Progenitor cell of endocrine pancreas (in vitro differentiated cells): Measurements from ENCODE around the gene GPR62. TPM values are rescaled to one million over a fixed set of nuclear protein-coding genes. Genes with fewer than 3 reads are reported as not detected.
A peak's percentile ranks its signal among the peaks of the same experiment; 100 is the strongest.

Experiments used
- DNase-seq: peaks from one replicate; pipeline ENCODE4 v3.0.0; 2021; ENCODE audit warnings: low spot score; ENCODE audit not compliant: unreplicated experiment
- H3K27ac Mint-ChIP-seq: 2 replicates; pipeline ENCODE4 v1.8.0; 2021; ENCODE audit warnings: mild to moderate bottlenecking, moderate library complexity, mixed read lengths
- H3K27me3 Mint-ChIP-seq: 2 replicates; pipeline ENCODE4 v1.8.0; 2021; ENCODE audit warnings: mixed read lengths
- H3K36me3 Mint-ChIP-seq: 2 replicates; pipeline ENCODE4 v1.8.0; 2022; ENCODE audit warnings: mixed read lengths; ENCODE audit not compliant: insufficient read depth
- H3K4me1 Mint-ChIP-seq: 2 replicates; pipeline ENCODE4 v1.8.0; 2021; ENCODE audit warnings: low read depth, mixed read lengths
- H3K4me3 Mint-ChIP-seq: 2 replicates; pipeline ENCODE4 v1.8.0; 2021; ENCODE audit warnings: low read depth, mild to moderate bottlenecking, moderate library complexity, mixed read lengths
- H3K9me3 Mint-ChIP-seq: 2 replicates; pipeline ENCODE4 v1.8.0; 2021; ENCODE audit warnings: low read depth, mixed read lengths
- CTCF ChIP-seq: fragments of 200-600 bp; sonication (generic); IDR thresholded peaks from one replicate; pipeline ENCODE4 v1.5.0; 2021; ENCODE audit warnings: antibody characterized with exemption, mild to moderate bottlenecking; ENCODE audit not compliant: unreplicated experiment
- total RNA-seq: library from RNA; stranded (reverse); gene quantifications from 2 replicates; pipeline ENCODE4 v1.2.1, GENCODE V29; 2021

The GPR62 gene
- total RNA-seq, 1 donor from 2014 or later = 0.12 TPM

- peaks cover 12% of the 10 kb centered on the region for H3K27me3 Mint-ChIP-seq
- H3K4me3 Mint-ChIP-seq = no peak overlapping the region
- peaks cover 19% of the 10 kb centered on the region for H3K4me1 Mint-ChIP-seq
- H3K27ac Mint-ChIP-seq = peak overlapping the region; percentile 50
- peaks cover 11% of the 10 kb centered on the region for H3K36me3 Mint-ChIP-seq
- H3K9me3 Mint-ChIP-seq = no peaks in the 10 kb centered on the region
- no peak for DNase-seq
- TF ChIP-seq CTCF = no peak
These were observed 42.9 kb downstream of the GPR62 start for GRCh38 chr3:51997935-51998596.

- Mint-ChIP-seq H3K4me1 (peaks cover 17% of the 10 kb centered on the region), H3K27ac (no peak overlapping the region), H3K36me3 (peaks cover 9% of the 10 kb centered on the region), H3K4me3 (no peak overlapping the region), H3K27me3 (peaks cover 19% of the 10 kb centered on the region), H3K9me3 (no peaks in the 10 kb centered on the region)
- no peak for DNase-seq
- no peak for TF ChIP-seq CTCF
These were observed 43.6 kb downstream of the GPR62 start for GRCh38 chr3:51998774-51999173.

- peaks cover 10% of the 10 kb centered on the region for H3K4me1 Mint-ChIP-seq
- peaks cover 19% of the 10 kb centered on the region for H3K27me3 Mint-ChIP-seq
- no peak for DNase-seq
- no peak overlapping the region for H3K4me3 Mint-ChIP-seq
- H3K27ac Mint-ChIP-seq = no peak overlapping the region
- TF ChIP-seq CTCF = no peak
- no peaks in the 10 kb centered on the region for H3K9me3 Mint-ChIP-seq
- H3K36me3 Mint-ChIP-seq = peaks cover 1% of the 10 kb centered on the region
These were observed 44.7 kb downstream of the GPR62 start for GRCh38 chr3:51999846-52000245.

GRCh38 chr3:52001443-52001974 is 46.3 kb downstream of the GPR62 start:
- peak; percentile 91 for DNase-seq
- Mint-ChIP-seq H3K4me1 (peaks cover 8% of the 10 kb centered on the region), H3K9me3 (no peaks in the 10 kb centered on the region), H3K27ac (peak overlapping the region; percentile 78), H3K27me3 (peaks cover 19% of the 10 kb centered on the region), H3K4me3 (no peak overlapping the region), H3K36me3 (no peaks in the 10 kb centered on the region)
- TF ChIP-seq CTCF = peak; percentile 98

GRCh38 chr3:52002748-52003147 is 47.6 kb downstream of the GPR62 start:
- H3K36me3 Mint-ChIP-seq = no peaks in the 10 kb centered on the region
- H3K27me3 Mint-ChIP-seq = peaks cover 19% of the 10 kb centered on the region
- no peak overlapping the region for H3K27ac Mint-ChIP-seq
- H3K4me1 Mint-ChIP-seq = peaks cover 8% of the 10 kb centered on the region
- no peak for DNase-seq
- no peak for TF ChIP-seq CTCF
- no peaks in the 10 kb centered on the region for H3K9me3 Mint-ChIP-seq
- H3K4me3 Mint-ChIP-seq = no peak overlapping the region
